Measurements from ENCODE around the gene AUTS2. TPM values are rescaled to one million over a fixed set of nuclear protein-coding genes. Genes with fewer than 3 reads are reported as not detected.

AUTS2 gene
- total and polyA plus RNA-seq, 10 of the 15 experiments (the other 5 are each of a cell fraction or from before 2014, with no cell fraction given) = 6.4 to 55.6 (median 21.6) TPM

DNA sequence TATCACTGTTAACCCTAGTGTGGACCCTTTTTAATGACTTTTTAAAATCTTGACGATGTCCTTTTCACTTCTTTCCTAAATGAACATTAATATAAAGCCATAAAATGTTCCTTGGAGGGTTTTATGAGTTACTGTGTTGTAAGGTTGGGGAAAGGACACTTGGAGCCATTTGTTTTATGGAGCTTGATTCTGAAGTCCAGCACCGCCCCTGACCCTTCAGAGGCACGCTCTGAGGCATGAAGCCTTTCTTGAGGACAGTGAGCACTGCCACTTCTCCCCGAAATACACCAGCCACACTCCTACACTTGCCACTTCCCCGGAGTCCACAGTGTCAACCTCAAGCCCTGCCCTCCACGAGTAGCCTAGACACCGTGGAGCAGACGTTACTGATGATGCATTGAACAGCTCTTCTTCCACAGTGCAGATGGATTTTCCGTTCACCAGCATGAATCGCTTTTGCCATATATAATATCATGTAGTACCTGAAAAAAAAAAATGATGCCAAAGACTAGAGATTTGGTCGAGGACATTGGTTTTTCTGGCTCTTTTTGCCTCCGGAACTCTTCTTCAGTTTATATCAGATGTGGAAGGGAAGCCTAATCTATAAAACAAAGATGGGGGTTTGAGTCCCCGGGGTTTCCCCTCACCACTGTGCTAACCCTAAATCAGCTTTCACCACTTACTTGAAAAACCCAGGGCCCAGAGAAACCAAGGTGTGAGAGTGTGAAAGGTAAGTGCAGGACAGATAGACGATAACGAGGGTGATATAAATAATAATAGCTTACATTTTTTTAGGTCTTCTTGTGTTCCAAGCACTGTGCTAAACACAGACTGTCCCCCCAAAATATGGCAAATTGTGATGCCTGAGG, 881.1 kb downstream of the AUTS2 start (continued):
- TF ChIP-seq, protein P1, sequence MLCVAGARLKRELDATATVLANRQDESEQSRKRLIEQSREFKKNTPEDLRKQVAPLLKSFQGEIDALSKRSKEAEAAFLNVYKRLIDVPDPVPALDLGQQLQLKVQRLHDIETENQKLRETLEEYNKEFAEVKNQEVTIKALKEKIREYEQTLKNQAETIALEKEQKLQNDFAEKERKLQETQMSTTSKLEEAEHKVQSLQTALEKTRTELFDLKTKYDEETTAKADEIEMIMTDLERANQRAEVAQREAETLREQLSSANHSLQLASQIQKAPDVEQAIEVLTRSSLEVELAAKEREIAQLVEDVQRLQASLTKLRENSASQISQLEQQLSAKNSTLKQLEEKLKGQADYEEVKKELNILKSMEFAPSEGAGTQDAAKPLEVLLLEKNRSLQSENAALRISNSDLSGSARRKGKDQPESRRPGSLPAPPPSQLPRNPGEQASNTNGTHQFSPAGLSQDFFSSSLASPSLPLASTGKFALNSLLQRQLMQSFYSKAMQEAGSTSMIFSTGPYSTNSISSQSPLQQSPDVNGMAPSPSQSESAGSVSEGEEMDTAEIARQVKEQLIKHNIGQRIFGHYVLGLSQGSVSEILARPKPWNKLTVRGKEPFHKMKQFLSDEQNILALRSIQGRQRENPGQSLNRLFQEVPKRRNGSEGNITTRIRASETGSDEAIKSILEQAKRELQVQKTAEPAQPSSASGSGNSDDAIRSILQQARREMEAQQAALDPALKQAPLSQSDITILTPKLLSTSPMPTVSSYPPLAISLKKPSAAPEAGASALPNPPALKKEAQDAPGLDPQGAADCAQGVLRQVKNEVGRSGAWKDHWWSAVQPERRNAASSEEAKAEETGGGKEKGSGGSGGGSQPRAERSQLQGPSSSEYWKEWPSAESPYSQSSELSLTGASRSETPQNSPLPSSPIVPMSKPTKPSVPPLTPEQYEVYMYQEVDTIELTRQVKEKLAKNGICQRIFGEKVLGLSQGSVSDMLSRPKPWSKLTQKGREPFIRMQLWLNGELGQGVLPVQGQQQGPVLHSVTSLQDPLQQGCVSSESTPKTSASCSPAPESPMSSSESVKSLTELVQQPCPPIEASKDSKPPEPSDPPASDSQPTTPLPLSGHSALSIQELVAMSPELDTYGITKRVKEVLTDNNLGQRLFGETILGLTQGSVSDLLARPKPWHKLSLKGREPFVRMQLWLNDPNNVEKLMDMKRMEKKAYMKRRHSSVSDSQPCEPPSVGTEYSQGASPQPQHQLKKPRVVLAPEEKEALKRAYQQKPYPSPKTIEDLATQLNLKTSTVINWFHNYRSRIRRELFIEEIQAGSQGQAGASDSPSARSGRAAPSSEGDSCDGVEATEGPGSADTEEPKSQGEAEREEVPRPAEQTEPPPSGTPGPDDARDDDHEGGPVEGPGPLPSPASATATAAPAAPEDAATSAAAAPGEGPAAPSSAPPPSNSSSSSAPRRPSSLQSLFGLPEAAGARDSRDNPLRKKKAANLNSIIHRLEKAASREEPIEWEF (IDR thresholded peaks at IDR 0.05; ENCODE audit: insufficient replicate concordance, low read depth, low read length) = no peak
- TF ChIP-seq FOXM1 (IDR thresholded peaks at IDR 0.05; ENCODE audit: low read depth, low read length) (no peak), CHD1 (IDR thresholded peaks at IDR 0.05; ENCODE audit: low read depth, low read length) (no peak), BACH1 (IDR thresholded peaks at IDR 0.05; ENCODE audit: borderline replicate concordance) (no peak), ASH2L (IDR thresholded peaks at IDR 0.05; ENCODE audit: borderline replicate concordance, low read depth) (no peak), NFIC (IDR thresholded peaks at IDR 0.05; ENCODE audit: low read depth, low read length) (no peak)
- TF ChIP-seq, protein P2, sequence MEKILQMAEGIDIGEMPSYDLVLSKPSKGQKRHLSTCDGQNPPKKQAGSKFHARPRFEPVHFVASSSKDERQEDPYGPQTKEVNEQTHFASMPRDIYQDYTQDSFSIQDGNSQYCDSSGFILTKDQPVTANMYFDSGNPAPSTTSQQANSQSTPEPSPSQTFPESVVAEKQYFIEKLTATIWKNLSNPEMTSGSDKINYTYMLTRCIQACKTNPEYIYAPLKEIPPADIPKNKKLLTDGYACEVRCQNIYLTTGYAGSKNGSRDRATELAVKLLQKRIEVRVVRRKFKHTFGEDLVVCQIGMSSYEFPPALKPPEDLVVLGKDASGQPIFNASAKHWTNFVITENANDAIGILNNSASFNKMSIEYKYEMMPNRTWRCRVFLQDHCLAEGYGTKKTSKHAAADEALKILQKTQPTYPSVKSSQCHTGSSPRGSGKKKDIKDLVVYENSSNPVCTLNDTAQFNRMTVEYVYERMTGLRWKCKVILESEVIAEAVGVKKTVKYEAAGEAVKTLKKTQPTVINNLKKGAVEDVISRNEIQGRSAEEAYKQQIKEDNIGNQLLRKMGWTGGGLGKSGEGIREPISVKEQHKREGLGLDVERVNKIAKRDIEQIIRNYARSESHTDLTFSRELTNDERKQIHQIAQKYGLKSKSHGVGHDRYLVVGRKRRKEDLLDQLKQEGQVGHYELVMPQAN (conservative IDR thresholded peaks at IDR 0.05) = no peak

Measured in GM12878 (cell line).